Mesothelial cell of epicardium (in vitro differentiated cells): ENCODE results near the gene GPN1. TPM values are rescaled to one million over a fixed set of nuclear protein-coding genes. Genes with fewer than 3 reads are reported as not detected.
"Not testable (repeated sequence)": the region's sequence is repeated elsewhere in the genome, so short reads cannot be mapped to it uniquely, and the experiment has no call there.

ENCODE experiments used
- DNase-seq, 2 experiments: peaks; one replicate each; pipeline ENCODE4 v3.0.0; 2021; ENCODE audit warnings: low spot score in 2 of 2; ENCODE audit not compliant: unreplicated experiment in 2 of 2
- H3K27ac Mint-ChIP-seq: 2 replicates; pipeline ENCODE4 v1.8.0; 2021; ENCODE audit warnings: mixed read lengths
- H3K27me3 Mint-ChIP-seq: 2 replicates; pipeline ENCODE4 v1.8.0; 2021; ENCODE audit warnings: low read depth, mixed read lengths
- H3K36me3 Mint-ChIP-seq: 2 replicates; pipeline ENCODE4 v1.8.0; 2021; ENCODE audit warnings: mixed read lengths
- H3K4me1 Mint-ChIP-seq: 2 replicates; pipeline ENCODE4 v1.8.0; 2021; ENCODE audit warnings: mixed read lengths
- H3K4me3 Mint-ChIP-seq: 2 replicates; pipeline ENCODE4 v1.8.0; 2021; ENCODE audit warnings: mild to moderate bottlenecking, moderate library complexity, mixed read lengths
- H3K9me3 Mint-ChIP-seq: 2 replicates; pipeline ENCODE4 v1.8.0; 2021; ENCODE audit warnings: mixed read lengths
- total RNA-seq: library from RNA; stranded (reverse); gene quantifications from 3 replicates; pipeline ENCODE4 v1.2.1, GENCODE V29; 2021
- TF ChIP-seq, protein P1 (sequence below): fragments of 200-600 bp; sonication (generic); IDR thresholded peaks from one replicate; pipeline ENCODE4 v1.5.0; 2021; ENCODE audit warnings: antibody characterized with exemption; ENCODE audit not compliant: unreplicated experiment

Gene GPN1
- total RNA-seq, 1 donor from 2014 or later: 32.4 TPM

DNA sequence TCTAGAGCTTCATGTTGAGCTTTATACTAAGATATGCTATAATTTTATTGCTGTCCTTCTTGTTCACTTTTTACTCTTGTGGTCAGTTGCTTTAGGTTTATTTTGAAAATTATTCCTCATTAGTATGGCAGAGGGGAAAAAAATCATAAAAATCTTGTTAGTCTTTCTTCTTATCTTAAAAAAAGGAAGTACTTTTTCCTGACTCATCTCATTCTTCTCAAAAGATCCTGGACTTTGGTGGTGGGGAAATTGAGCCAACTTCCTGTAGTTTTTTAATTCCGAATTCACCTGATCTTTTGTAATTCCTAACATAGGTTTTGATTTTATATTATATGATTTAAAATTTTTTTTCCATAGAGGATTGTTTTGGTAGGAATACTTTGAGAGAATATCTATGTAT lies 38.6 kb downstream of the GPN1 start:
- Mint-ChIP-seq H3K4me3 (no peak overlapping the region), H3K36me3 (peaks cover 29% of the 10 kb centered on the region), H3K4me1 (peaks cover 26% of the 10 kb centered on the region), H3K9me3 (no peaks in the 10 kb centered on the region), H3K27ac (no peak overlapping the region), H3K27me3 (no peaks in the 10 kb centered on the region)
- DNase-seq: no peak
- TF ChIP-seq, protein P1, sequence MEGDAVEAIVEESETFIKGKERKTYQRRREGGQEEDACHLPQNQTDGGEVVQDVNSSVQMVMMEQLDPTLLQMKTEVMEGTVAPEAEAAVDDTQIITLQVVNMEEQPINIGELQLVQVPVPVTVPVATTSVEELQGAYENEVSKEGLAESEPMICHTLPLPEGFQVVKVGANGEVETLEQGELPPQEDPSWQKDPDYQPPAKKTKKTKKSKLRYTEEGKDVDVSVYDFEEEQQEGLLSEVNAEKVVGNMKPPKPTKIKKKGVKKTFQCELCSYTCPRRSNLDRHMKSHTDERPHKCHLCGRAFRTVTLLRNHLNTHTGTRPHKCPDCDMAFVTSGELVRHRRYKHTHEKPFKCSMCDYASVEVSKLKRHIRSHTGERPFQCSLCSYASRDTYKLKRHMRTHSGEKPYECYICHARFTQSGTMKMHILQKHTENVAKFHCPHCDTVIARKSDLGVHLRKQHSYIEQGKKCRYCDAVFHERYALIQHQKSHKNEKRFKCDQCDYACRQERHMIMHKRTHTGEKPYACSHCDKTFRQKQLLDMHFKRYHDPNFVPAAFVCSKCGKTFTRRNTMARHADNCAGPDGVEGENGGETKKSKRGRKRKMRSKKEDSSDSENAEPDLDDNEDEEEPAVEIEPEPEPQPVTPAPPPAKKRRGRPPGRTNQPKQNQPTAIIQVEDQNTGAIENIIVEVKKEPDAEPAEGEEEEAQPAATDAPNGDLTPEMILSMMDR: no peak

DNA sequence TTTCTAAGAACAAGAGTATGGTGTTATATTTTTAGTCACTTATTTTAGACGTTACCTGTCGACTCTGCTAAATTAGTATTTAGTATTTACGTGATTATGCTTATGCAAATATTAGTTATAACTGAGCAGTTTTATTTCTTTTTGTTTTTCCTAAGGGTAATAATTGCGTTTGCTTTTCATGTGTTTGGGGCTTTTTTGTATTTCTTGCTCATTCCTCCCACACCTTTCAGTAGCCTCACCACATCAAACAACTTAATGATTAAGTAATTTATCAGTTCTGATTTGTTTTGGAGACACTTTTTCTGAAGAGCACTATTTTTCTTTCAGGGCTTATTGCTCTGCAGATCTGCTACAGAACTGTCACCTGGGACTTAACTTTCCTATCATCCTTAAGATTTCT lies 42.4 kb downstream of the GPN1 start:
- no peak overlapping the region for H3K27ac Mint-ChIP-seq
- no peaks in the 10 kb centered on the region for H3K9me3 Mint-ChIP-seq
- H3K4me3 Mint-ChIP-seq: no peak overlapping the region

DNA sequence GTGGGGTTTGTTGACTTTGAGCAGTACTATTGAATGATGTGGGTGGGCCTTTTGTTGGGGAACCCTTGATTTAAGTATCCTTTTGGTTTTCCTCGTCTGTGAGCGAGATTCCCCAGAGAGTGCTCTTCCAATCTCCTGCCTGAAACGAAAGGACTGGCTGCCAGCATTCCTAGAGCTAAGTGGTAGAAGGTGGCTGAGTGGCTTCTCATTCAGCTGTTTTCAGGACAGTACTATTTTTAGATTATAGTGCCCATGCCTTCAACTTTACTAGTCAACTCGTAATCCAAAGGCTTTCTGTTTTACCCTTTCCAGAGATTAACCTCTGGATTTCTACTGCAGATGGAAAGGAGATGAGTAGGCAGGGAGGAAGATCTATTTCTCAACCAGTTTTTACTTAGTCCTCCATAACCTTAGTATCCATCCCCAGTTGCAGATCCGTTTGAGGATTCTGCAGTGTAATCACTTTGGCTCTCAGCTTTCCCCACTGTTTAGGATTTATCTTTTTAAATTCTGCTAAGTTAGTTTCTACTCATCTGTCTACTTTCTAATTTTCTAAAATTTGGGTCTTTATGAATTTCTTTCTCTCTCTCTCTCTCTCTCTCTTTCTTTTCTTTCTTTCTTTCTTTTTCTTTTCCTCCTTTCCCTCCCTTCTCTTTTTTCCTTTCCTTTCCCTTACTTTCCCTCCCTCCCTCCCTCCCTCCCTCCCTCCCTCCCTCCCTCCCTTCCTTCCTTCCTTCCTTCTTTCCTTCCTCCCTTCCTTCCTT lies 44.1 kb downstream of the GPN1 start:
- TF ChIP-seq, protein P1: no peak
- no peaks in the 10 kb centered on the region for H3K4me1 Mint-ChIP-seq
- no peak overlapping the region for H3K4me3 Mint-ChIP-seq
- DNase-seq: no peak
- no peaks in the 10 kb centered on the region for H3K27me3 Mint-ChIP-seq
- peaks cover 41% of the 10 kb centered on the region for H3K36me3 Mint-ChIP-seq
- H3K9me3 Mint-ChIP-seq: no peaks in the 10 kb centered on the region
- no peak overlapping the region for H3K27ac Mint-ChIP-seq

More for the DNA sequence above, 42.4 kb downstream of the GPN1 start:
- H3K27me3 Mint-ChIP-seq: no peaks in the 10 kb centered on the region
- peaks cover 44% of the 10 kb centered on the region for H3K36me3 Mint-ChIP-seq
- DNase-seq: no peak
- H3K4me1 Mint-ChIP-seq: no peaks in the 10 kb centered on the region
- TF ChIP-seq, protein P1: no peak

DNA sequence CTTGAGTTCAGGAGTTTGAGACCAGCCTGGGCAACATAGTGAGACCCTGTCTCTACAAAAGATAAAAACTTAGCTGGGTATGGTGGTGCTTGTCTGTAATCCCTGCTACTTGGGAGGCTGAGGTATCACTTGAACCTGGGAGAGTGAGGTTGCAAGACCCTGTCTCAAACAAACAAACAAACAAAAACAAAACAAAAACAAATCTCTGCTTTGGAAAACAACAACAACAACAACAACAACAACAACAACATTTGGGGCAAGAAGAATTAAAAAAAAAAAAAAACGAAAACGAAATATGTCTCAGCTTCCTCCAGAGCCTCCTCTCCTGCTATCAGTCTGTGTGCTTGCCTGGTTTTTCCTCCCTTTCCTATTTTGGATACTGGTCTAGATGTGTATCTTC lies 51.7 kb downstream of the GPN1 start:
- H3K36me3 Mint-ChIP-seq: peaks cover 26% of the 10 kb centered on the region
- H3K9me3 Mint-ChIP-seq: no peaks in the 10 kb centered on the region
- DNase-seq: no peak
- H3K27me3 Mint-ChIP-seq: no peaks in the 10 kb centered on the region
- TF ChIP-seq, protein P1: no peak
- no peak overlapping the region for H3K4me3 Mint-ChIP-seq
- no peaks in the 10 kb centered on the region for H3K4me1 Mint-ChIP-seq
- H3K27ac Mint-ChIP-seq: no peak overlapping the region

DNA sequence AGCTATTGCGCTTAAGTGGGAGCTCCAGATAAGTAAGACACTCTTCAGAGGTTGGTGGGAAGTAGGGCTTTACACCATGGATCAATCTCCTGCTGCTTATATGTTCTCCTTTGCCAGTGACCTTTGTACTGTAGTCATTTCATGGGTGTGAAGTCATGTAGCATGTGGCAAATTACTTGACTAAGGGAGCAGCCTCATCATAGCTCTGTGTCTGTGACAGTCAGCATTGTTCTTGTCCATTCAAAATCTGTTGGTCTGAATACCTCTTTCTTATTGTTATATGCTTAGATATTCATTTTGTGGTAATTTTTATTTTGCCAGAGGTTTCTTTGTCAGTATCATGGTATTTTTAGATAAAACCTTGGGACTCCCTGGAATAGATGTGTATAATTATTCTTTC lies 53.0 kb downstream of the GPN1 start:
- H3K27ac Mint-ChIP-seq: peak overlapping the region; percentile 72
- no peak overlapping the region for H3K4me3 Mint-ChIP-seq
- H3K4me1 Mint-ChIP-seq: no peaks in the 10 kb centered on the region
- no peaks in the 10 kb centered on the region for H3K9me3 Mint-ChIP-seq
- no peaks in the 10 kb centered on the region for H3K27me3 Mint-ChIP-seq
- TF ChIP-seq, protein P1: no peak
- H3K36me3 Mint-ChIP-seq: peaks cover 22% of the 10 kb centered on the region
- DNase-seq: no peak

DNA sequence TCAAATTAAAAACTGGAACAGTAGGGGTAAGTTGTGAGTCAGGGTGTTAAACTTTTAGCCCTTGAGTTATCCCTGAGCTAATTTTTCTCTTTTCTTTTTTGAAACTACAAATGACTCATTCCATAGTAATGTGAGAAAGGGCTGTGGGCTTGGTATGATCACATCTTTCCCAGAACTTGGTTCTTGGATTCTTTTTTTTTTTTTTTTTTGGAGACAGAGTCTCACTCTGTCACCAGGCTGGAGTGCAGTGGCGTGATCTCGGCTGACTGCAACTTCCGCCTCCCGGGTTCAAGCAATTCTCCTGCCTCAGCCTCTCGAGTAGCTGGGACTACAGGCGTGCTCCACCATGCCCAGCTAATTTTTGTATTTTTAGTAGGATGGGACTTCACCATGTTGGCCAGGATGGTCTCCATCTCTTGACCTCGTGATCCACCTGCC lies 53.5 kb downstream of the GPN1 start:
- not testable (repeated sequence) for H3K27me3 Mint-ChIP-seq, H3K4me1 Mint-ChIP-seq, DNase-seq, H3K4me3 Mint-ChIP-seq, H3K9me3 Mint-ChIP-seq
- H3K36me3 Mint-ChIP-seq: peaks cover 22% of the 10 kb centered on the region
- peak overlapping the region; percentile 72 for H3K27ac Mint-ChIP-seq
